ENCODE results near the gene RNF6.

Gene RNF6

DNA sequence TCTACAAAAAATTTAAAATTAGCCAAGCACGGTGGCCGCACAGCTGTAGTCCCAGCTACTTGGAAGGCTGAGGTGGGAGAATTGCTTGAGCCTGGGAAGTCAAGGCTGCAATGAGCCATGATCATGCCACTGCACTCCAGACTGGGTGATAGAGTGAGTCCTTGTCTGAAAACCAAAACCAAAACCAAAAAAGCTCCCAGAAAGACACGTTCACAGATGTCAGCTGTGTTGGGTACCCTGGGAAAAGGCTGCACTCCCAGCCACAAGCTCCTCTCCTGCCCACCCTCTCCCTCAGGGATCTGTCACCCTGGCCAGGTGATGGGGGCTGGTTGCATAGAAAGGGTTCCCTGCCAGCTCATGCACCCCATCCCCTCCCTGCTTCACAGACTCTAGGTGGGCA, 53.3 kb downstream of the RNF6 start:
- TF ChIP-seq, protein P1, sequence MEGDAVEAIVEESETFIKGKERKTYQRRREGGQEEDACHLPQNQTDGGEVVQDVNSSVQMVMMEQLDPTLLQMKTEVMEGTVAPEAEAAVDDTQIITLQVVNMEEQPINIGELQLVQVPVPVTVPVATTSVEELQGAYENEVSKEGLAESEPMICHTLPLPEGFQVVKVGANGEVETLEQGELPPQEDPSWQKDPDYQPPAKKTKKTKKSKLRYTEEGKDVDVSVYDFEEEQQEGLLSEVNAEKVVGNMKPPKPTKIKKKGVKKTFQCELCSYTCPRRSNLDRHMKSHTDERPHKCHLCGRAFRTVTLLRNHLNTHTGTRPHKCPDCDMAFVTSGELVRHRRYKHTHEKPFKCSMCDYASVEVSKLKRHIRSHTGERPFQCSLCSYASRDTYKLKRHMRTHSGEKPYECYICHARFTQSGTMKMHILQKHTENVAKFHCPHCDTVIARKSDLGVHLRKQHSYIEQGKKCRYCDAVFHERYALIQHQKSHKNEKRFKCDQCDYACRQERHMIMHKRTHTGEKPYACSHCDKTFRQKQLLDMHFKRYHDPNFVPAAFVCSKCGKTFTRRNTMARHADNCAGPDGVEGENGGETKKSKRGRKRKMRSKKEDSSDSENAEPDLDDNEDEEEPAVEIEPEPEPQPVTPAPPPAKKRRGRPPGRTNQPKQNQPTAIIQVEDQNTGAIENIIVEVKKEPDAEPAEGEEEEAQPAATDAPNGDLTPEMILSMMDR (IDR thresholded peaks at IDR 0.05; ENCODE audit: low read depth, low read length, missing control alignments), result no peak
- no peak overlapping the region for H3K4me3 ChIP-seq (replicated peaks; ENCODE audit: low read depth, low read length)
- DNase-seq (ENCODE audit: extremely low read depth, low read depth), result no peak

DNA sequence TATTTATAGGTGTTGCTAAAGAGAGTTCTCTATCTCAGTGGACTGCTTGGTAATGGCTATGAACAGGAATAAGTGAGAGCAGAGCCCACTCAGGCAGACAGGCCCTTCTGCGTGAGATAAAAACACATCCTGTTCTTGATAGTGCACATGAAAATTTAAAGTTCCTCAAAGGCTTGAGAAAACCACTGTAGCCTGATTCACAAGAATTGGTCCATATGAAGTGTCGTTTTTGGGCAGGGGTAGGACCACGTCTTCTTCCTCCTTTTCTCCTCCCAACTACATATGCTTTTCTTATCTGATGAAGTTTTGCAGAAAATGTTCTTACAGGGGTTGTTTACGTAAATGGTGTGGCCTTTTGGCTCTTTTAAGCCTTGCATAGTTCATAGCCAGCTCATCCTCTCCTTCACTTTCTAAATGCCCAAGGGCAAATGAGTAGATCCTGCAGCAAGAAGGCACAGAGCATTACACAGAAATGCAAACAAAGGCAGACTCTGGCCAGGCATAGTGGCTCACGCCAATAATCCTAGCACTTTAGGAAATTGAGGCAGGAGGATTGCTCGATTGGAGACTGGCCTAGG, 53.8 kb downstream of the RNF6 start:
- no peak for DNase-seq (ENCODE audit: extremely low read depth, low read depth)
- TF ChIP-seq, protein P1 (IDR thresholded peaks at IDR 0.05; ENCODE audit: low read depth, low read length, missing control alignments), result no peak
- no peak overlapping the region for H3K4me3 ChIP-seq (replicated peaks; ENCODE audit: low read depth, low read length)

DNA sequence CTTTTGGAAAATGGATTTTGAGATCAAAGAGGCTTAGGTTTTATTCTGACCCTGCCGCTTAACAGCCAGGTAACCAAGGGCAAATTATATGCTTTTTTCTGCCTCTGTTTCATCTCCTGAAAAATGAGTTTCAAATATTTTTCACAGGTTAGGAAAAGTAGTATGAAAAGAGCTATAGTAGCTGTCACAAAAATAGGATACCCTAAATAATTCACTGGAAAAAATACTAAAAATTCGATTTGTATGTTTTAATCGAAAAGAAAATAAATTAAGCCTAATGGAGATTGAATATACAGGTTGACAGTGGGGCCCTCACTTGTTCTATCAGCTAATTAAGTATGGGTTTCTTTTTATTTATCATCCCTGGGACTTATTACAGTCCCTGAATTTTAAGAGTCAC, 58.3 kb downstream of the RNF6 start:
- no peak for DNase-seq (ENCODE audit: extremely low read depth, low read depth)
- H3K4me3 ChIP-seq (replicated peaks; ENCODE audit: low read depth, low read length), result no peak overlapping the region
- TF ChIP-seq, protein P1 (IDR thresholded peaks at IDR 0.05; ENCODE audit: low read depth, low read length, missing control alignments), result no peak

All from HFF-Myc (cell line).